KG1 (cell line): Measurements from ENCODE around the gene CEP112.
"Not testable (repeated sequence)": the region's sequence is repeated elsewhere in the genome, so short reads cannot be mapped to it uniquely, and the experiment has no call there.

Source experiments
- DNase-seq: peaks from one replicate; lab custom pipeline; 2025; lab: John Stamatoyannopoulos, UW

Gene CEP112

DNA sequence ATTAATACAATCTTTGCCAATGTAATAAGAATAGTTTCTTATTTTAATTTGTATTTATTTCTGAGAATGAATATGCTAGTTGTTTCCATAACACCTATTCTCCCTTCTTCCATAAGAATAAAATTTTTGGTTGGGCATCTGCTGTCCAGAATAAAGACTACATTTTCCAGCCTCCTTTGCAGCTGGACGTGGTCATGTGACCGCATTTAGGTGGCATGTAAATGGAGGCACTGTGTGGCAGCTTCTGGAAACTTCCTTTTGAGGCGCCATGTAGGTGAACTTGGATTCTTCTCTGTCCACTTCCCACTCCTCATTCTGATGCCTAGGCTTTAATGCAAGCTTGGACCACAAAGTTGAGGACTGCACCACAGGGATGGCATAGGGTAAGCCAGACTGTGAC lies 415.0 kb downstream of the CEP112 start:
- DNase-seq, result no peak

DNA sequence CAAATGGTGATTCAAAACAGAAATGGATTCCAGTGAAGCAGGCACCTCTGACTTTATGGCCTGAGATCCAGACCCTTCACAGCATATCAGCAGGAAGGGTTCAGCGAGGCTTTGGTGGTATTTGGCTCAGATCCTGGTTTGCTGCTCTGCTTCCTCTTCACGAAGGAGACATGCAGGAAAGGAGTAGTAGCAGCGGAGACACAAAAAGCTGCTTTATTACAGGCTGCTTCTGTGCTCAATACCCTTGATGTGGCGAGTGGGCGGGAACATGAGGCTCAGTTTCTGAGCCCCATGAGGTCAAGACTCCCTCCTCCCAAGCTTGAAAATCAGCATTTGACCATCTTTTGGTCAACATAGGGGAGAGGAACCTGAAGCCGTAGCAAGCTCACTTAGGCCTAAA lies 417.1 kb downstream of the CEP112 start:
- peak; percentile 8 for DNase-seq

DNA sequence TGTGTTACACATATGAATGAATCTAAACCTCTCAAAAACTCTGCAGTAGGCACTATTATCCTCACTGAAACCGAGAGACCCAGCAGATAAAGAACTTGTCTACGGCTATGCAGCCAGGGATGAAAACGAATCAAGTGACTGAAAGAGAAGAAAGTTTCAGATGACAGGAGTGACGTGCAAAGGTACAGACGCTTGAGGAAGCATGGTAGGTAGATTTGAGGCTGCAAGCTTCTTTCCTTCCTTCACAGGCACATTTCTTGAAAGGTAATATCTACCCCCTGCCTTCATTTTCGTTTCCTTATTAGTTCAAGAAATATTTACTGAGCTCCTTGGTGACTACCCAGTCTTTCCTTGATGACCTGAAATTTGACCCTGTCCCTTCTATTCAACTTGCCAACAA lies 418.9 kb downstream of the CEP112 start:
- DNase-seq, result no peak

DNA sequence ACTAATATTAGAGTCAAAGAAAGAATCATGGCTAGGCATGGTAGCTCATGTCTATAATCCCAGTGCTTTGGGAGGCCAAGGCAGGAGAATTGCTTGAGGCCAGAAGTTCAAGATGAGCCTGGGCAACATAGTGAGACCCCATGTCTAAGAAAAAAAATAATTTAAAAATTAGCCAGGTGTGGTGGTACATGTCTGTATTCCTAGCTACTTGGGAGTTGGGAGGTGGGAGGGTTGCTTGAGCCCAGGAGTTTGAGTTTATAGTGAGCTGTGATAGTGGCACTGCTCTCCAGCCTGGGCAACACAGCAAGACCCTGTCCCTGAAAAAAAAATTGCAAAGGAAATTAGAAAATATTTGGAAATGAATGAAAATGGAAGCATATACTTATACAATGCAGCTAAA lies 420.2 kb downstream of the CEP112 start:
- no peak for DNase-seq

DNA sequence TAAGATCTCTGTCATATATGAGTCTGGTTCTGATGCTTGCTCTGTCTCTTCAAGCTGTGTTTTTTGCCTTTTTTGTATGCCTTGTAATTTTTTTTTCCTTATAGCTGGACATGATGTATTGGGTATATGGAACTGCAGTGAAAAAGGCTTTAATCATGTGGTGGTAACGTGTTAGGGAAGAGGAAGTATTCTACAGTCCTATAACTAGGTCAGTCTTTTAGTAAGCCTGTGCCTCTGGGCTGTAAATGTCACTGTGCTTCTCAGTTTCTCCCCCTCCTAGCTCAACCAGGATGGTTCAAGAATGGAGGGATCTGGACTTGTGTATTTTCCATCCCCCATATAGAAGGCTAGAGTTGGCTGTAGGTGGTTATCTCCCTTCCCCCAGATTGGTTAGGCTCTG lies 428.1 kb downstream of the CEP112 start:
- DNase-seq, result no peak

DNA sequence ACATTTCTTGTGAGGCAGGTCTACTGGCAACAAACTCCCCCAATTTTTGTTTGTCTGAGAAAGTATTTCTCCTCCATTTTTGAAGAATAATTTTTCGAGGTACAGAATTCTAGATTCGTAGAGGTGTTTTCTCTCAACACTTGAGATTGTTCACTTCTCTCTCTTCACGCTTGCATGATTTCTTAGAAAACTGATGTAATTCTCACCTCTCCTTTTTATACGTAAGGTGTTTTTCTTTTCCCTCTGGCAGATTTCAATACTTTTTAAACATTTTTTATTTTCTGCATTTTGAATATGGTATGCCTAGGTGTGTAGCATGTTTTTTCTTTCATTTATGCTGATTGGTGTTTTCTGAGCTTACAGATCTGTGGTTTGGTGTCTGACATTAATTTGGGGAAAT lies 429.0 kb downstream of the CEP112 start:
- no peak for DNase-seq

DNA sequence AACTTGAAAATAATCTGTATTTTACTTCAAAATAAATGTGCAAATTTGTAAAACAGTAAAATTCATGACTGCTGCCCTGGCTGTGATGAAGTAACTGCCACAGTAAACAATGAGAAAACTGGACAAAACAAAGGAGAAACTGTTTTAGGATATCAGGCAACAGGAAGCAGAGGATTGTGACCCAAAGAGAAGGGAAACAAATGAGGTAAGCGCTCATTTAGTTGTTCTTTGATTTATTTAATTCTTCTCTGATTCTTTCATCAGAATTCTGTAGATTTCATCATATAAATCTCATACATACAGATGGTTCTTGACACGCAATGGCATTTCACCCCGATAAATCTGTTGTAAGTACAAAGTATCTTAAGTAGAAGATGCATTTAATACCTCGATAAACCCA lies 432.4 kb downstream of the CEP112 start:
- DNase-seq, result no peak

DNA sequence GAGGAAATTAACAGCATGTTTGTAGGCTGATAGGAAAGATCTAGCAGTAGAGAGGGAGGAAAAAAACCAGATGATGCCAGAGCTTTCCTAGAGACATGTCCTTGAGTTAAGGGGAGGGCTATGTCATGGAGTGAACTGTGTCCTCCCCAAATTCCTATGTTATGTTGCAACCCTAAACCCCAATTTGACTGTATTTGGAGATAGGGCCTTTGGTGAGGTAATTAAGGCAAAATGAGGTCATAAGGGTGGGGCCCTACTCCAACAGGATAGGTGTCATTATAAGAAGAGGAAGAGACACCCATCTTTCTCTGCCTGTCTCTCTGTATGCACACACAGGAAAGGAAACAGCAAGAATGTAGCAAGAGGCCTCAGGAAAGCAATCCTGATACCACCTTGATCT lies 435.2 kb downstream of the CEP112 start:
- DNase-seq, result no peak

DNA sequence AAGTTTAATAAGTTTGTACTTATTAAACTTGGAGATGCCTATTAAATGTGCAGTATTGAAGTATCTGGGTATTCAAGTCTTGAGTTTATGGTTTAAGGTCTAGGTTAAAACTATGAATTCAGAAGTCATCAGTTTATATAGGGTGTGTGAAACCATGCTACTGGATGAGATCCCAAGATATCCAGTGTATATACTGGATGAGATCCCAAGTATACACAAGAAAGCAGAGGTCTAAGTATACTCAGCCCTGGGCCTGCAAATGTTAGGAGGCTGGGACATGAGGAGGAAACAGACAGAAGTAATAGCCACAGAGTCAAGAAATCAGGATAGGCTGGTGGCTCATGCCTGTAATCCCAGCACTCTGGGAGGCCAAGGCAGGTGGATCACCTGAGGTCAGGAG lies 436.1 kb downstream of the CEP112 start:
- no peak for DNase-seq

DNA sequence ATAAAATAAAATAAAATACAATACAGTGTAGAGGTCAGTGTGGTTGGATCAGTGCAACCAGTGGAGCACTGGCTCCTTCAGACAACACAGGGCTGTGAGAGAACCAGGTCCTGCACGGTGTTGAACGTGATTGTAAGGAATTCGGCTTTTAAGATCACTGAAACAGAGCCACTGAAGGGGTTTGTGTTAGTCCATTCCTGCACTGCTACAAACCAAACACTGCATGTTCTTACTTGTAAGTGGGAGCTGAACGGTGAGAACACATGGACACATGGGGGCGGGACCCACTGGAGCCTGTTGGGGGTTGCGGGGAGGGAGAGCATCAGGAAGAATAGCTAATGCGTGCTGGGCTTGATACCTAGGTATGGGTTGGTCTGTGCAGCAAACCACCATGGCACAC lies 437.3 kb downstream of the CEP112 start:
- no peak for DNase-seq

DNA sequence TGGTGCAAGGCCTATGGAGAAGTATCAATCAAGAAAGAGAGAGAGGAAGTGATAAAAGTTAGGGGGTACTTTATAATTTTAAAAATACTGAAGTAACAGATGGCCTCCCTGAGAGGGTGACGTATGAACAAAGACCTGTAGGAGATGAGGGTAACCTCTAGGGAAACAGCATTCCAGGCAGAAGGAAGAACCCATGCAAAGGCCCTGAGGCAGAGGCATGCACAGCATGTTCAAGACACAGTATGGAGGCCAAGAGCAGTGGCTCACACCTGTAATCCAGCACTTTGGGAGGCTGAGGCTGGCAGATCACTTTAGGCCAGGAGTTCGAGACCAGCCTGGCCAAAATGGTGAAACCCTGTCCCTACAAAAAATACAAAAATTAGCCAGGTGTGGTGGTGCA lies 437.9 kb downstream of the CEP112 start:
- DNase-seq, result no peak

DNA sequence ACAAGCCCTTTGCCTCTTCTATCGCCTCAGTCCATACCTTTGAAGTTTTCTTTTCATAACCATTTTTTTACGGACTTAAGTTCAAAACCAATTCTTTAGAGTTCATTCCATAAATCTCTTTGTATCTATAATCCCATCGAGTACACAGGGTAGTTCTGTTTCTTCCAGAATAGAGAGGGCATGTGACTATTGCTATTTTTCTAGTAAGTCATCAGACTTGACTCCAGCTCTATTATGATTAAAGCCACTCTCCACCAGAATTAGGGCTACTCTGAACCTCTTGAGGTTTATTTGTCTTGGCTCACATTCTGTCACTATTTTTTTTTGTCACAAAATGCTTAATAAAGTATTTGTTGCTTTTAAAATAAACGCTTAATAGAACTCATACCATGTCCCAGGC lies 438.6 kb downstream of the CEP112 start:
- no peak for DNase-seq

DNA sequence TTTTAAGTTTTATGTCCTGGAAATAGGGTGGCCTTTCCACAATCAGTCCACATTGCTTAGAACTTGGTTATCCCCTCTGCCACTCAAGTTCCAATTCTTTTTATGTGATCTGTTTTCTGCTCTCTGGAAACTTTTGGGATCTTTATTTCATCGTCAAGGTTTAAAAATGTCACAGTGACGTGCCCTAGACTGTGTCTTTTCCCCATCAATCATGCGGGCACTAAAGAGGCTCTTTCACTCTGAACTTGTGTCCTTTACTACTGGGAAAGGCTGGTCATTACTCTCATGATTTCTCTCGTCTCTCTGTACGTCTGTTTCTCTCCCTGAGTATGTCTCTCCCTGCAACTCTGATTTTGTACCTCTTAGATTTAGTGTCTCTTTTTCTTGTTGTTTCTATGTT lies 440.7 kb downstream of the CEP112 start:
- no peak for DNase-seq

DNA sequence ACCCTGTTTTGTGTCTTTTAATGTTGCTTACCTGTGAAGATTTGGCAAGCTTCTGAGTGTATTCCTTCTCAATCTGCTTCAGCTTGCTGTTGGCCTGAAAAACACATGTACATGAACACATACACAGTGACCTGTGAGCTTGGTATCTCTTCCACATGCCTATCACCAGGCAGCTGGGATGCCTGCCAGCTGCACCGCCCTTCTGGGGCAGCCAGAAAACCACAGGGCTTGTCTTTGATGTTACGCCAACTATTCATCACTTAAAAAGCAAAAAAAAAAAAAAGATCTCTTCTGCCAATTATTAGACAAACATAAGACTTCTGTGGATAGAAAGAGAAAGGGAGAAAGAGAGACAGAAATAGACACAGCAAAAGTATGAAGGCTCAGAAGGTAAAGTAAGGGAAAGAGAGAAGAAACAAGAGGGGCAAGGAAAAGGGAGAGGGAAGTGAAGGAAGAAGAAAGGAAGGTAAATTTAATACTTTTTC lies 441.3 kb downstream of the CEP112 start:
- DNase-seq, result no peak

DNA sequence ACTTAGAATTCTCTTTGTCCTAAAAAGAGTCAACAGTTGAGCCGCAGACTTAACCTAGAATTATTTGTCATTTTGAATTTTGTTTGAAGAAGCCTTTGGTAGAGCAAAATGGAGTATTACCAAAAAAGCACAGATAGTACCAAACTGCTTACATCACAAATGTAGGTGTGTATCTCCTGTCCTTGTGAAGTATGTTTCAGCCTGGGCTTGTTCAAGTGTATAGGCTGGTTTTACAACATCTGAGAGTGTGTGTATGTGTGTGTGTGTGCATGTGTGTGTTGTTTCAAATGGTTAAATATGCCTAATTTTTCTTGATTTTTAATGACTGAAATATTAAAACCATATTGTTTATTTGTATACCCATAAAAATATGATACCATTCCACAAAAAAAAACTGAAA lies 441.8 kb downstream of the CEP112 start:
- DNase-seq, result no peak

DNA sequence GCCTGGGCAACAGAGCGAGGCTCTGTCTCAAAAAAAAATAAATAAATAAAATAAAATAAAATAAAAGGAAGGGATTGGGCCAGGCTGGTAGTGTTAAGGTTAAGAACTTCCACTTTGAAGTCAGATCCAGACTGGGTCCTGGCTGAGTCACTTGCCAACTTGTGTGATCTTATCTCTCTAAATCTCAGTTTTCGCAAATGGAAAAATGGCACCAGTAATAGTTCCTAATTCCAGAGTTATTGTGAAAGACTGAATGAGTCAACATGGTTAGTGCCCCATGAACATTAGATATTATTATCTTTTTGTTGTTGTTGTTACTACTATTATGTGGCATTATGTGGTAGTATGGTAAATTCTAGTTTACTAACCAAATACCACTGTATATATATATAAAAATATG lies 442.5 kb downstream of the CEP112 start:
- no peak for DNase-seq

DNA sequence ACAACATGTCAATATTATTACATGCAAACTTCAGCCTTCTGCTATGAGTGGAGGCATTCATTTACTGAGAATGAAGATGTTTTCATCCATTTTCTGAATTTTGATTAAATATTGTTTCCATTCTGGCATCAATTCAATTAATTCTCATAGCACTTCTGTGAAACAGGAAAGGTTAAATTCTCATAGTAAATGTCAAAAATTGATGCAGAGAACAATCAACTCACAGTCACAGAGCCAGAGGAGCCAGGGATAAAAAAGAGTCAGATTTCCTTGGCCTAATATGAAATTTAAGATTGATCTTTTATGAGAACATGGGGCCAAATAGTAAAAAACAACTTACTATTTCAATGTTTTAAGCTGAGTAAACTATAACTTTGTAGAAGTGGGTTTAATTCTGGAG lies 446.7 kb downstream of the CEP112 start:
- DNase-seq, result no peak

DNA sequence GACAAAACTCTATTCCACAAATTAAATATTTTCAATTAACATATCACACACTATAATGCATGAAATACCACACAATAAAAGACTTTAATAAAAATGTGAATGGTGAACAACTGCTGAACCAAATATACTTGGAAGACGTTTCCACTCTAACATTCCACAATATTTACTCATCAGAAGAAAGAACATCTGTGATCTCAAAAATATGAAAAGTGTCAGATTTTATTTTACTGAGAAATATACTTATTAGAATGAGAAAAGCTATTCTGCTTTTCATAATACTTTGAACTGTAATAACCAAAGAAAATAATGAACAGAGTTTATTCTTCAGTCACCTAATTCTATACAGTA lies 448.7 kb downstream of the CEP112 start:
- DNase-seq, result no peak

DNA sequence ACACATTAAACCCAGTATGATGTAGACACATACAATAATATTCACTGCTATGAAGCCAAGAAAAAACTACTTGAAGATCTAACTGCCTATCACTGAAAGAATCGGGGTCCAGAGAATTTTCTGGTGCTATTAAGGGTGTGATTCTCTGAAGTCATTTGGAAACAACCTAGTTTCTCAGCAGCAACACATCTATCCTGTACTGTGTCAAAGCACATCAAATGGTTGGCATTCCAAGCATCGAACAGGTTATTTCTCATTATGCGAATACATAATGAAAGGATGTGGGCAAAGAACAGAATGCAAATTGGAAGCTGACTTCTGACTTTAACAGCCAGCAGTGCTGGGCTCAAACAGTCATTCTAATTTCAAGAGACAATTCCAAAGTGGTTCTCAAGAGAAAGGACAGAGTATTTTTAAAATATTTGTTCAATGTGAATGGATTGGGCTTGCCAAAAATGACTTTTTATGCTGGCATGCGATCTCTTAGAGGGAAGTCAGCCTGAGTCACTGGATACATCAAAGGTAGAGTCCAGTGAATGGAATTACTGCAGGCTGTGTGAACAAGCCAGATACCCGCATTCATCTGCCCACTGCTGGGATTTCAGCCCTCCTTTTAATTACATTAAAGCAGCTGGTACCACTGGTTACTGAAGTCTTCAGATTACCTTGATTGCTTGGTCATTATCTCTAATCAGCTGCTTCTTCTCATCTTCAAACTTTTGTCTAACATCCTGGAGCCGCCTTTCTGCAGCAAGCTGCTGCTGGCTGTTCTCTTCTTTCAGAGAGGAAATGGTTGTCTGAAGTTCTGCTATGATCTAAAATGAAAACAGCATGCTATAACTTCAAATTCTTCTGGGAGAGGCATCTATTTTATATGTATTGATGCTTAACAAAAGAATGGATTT lies 449.3 kb downstream of the CEP112 start:
- DNase-seq, result no peak

DNA sequence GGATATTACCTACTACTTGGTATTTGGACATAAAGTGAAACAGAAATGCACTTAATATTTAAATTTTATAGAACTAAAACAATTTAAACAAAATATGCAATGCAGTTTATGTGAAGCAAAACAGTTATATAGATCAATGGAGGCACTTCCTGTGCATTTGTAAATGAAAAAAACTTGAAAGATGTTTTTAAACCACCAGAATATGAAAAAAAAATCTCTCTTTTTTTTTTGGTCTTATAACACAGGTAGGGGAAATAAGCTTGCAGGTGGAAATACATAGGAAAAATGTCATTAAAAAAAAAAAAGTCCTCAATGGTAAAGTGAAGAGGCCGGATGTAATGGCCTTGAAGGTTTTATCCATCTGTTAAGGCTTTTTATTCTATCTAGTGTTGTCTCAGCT lies 450.2 kb downstream of the CEP112 start:
- no peak for DNase-seq

DNA sequence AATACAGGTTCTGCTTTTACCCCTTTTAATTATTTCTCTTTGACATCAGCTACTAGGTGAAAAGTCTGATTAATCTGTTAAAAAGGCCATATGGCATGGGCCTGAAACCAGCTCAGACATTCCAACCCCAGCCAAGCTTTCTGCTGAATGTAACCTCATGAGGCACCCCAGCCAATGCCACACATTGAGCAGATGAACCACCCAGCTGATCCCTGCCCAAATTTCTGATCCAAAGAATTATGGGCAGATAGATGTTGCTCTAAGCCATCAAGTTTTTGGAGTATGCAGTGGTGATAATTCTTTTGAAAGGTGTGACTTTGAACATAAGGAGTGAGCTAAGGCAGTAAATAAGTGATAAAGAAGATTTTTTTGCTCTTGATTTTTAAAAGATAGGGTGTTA lies 452.9 kb downstream of the CEP112 start:
- DNase-seq, result no peak

DNA sequence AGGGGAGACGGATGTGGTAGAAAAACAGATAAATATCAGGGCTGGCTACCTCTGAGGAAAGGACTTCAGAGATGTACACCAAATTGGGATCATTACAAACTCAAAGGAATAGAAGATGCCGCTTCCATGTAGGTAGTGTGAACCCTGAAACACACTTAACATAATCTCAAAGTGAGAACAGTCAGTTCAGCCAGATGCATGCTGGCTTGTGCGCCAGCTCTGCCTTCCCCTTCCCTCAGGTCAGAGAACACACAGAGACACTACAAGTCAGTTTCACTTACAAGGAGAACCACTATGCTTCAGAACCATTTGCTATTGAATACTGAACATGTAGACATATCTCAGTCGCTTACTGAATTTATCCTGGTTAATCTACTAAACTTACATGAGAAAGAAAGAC lies 454.5 kb downstream of the CEP112 start:
- no peak for DNase-seq

DNA sequence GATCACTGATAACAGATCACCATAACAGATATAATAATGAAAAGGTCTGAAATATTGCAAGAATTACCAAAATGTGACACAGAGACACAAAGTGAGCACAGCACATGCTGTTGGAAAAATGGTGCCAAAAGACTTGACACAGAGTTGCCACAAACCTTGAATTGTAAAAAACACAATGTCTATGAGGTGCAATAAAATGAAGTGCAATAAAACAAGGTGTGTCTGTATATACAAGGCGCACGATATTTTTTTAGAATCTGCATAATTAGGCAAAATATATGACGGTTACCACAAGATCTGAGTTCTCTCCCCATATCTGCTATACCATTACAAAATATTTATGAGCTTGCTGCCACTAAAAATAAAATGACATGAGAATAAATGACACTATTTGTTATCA lies 458.6 kb downstream of the CEP112 start:
- no peak for DNase-seq

DNA sequence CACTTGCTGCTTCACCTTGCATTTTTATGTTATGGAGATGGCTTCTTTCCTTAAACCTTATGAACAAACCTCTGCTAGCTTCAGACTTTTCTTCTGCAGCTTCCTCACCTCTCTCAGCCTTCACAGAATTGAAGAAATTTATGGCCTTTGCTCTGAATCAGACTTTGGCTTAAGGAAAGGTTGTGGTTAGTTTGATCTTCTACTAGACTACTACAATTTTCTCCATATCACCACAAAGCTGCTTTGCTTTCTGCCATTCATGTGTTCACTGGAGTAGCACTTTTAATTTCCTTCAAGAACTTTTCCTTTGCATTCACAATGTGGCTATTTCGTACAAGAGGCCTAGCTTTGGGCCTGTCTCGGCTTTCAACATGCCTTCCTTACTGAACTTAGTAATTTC lies 459.3 kb downstream of the CEP112 start:
- DNase-seq, result not testable (repeated sequence)
